ENCODE results near the gene KIF15. TPM values are rescaled to one million over a fixed set of nuclear protein-coding genes. Genes with fewer than 3 reads are reported as not detected.

Gene KIF15
- total RNA-seq, 1 experiment from 2014 or later = 20.9 TPM

GRCh38 chr3:44803298-44803697, 41.7 kb downstream of the KIF15 start:
- RAD21 ChIA-PET (ENCODE audit: low non-redundant PET in 1 of 2, low total read pairs in 2 of 2, uncharacterized antibody in 2 of 2, unreplicated experiment in 2 of 2) = no interaction called here

GRCh38 chr3:44805960-44806359, 44.4 kb downstream of the KIF15 start:
- ChIA-PET RAD21 (ENCODE audit: low non-redundant PET in 1 of 2, low total read pairs in 2 of 2, uncharacterized antibody in 2 of 2, unreplicated experiment in 2 of 2) (no interaction called here), POLR2A (no interaction called here), CTCF (no interaction called here)
- peaks cover 15 to 22% of the 10 kb centered on the region in 2 experiments for H3K36me3 ChIP-seq (ENCODE audit: control insufficient read depth in 1 of 2, insufficient read depth in 2 of 2, low read length in 2 of 2)
- BruUV-seq (replicated peaks) = no TSS peak
- H3K27me3 ChIP-seq (ENCODE audit: insufficient read depth, low read length) = no peaks in the 10 kb centered on the region
- no peaks in the 10 kb centered on the region for H4K20me1 ChIP-seq (ENCODE audit: insufficient read depth)
- DNase-seq (ENCODE audit: low read depth, low spot score) (no peak), ATAC-seq (no peak)
- no peak overlapping the region for H3K4me3 ChIP-seq (replicated peaks in 1 of 2; ENCODE audit: low read depth in 1 of 2, low read length in 2 of 2)
- TF ChIP-seq ELF1 (IDR thresholded peaks at IDR 0.05; ENCODE audit: borderline replicate concordance, low read depth) (no peak), CTCF (IDR thresholded peaks at IDR 0.05 in 2 of 3, conservative IDR thresholded peaks at IDR 0.05 in 1 of 3; ENCODE audit: borderline replicate concordance in 1 of 3, insufficient read depth in 1 of 3, low read depth in 2 of 3, low read length in 2 of 3) (peak in 1 of 3 experiments; percentile 25; a peak in 1 of 6 replicates), JUND (IDR thresholded peaks at IDR 0.05) (no peak), YY1 (IDR thresholded peaks at IDR 0.05; ENCODE audit: extremely low read depth, insufficient replicate concordance, low read depth, low read length) (no peak), ZFX (IDR thresholded peaks at IDR 0.05) (no peak)
- no peak overlapping the region for H3K4me2 ChIP-seq (ENCODE audit: low read length)
- H3K9ac ChIP-seq (ENCODE audit: low read length) = no peak overlapping the region
- H3K9me2 ChIP-seq (ENCODE audit: insufficient read depth) = no peaks in the 10 kb centered on the region
- H3K27ac ChIP-seq (ENCODE audit: low read depth, low read length) = no peak overlapping the region
- H2AFZ ChIP-seq (ENCODE audit: low read depth, low read length, poor library complexity, severe bottlenecking) = no peak overlapping the region
- no peaks in the 10 kb centered on the region for H3K9me3 ChIP-seq (ENCODE audit: control insufficient read depth in 1 of 2, insufficient read depth in 1 of 2, low read depth in 1 of 2, low read length in 2 of 2)
- no peaks in the 10 kb centered on the region for H3K4me1 ChIP-seq (ENCODE audit: control insufficient read depth in 1 of 2, insufficient read depth in 2 of 2, low read length in 2 of 2)
- intact Hi-C loops (cut with micrococcal nuclease) = no loop called here
- no peaks in the 10 kb centered on the region for H3K79me2 ChIP-seq (ENCODE audit: insufficient read depth, low read length)

More at GRCh38 chr3:44803298-44803697, 41.7 kb downstream of the KIF15 start:
- Histone ChIP-seq H4K20me1 (ENCODE audit: insufficient read depth) (no peaks in the 10 kb centered on the region), H3K4me1 (ENCODE audit: control insufficient read depth in 1 of 2, insufficient read depth in 2 of 2, low read length in 2 of 2) (no peaks in the 10 kb centered on the region), H3K9me3 (ENCODE audit: control insufficient read depth in 1 of 2, insufficient read depth in 1 of 2, low read depth in 1 of 2, low read length in 2 of 2) (no peaks in the 10 kb centered on the region), H3K27ac (ENCODE audit: low read depth, low read length) (no peak overlapping the region), H3K36me3 (ENCODE audit: control insufficient read depth in 1 of 2, insufficient read depth in 2 of 2, low read length in 2 of 2) (peaks cover 22 to 25% of the 10 kb centered on the region in 2 experiments), H3K79me2 (ENCODE audit: insufficient read depth, low read length) (no peaks in the 10 kb centered on the region), H3K4me3 (replicated peaks in 1 of 2; ENCODE audit: low read depth in 1 of 2, low read length in 2 of 2) (no peak overlapping the region), H2AFZ (ENCODE audit: low read depth, low read length, poor library complexity, severe bottlenecking) (no peak overlapping the region), H3K27me3 (ENCODE audit: insufficient read depth, low read length) (no peaks in the 10 kb centered on the region), H3K4me2 (ENCODE audit: low read length) (no peak overlapping the region), H3K9ac (ENCODE audit: low read length) (no peak overlapping the region), H3K9me2 (ENCODE audit: insufficient read depth) (no peaks in the 10 kb centered on the region)
- ATAC-seq (no peak), DNase-seq (ENCODE audit: low read depth, low spot score) (no peak)
- ChIA-PET CTCF (no interaction called here), POLR2A (no interaction called here)
- intact Hi-C loops (cut with micrococcal nuclease) = no loop called here
- TF ChIP-seq ELF1 (IDR thresholded peaks at IDR 0.05; ENCODE audit: borderline replicate concordance, low read depth) (no peak), EGR1 (IDR thresholded peaks at IDR 0.05; ENCODE audit: low read depth) (no peak), ZFX (IDR thresholded peaks at IDR 0.05) (no peak), EZH2 (IDR thresholded peaks at IDR 0.05) (no peak), TCF7L2 (IDR thresholded peaks at IDR 0.05; ENCODE audit: borderline replicate concordance, extremely low read depth, insufficient read depth, insufficient read length) (no peak), CBX3 (IDR thresholded peaks at IDR 0.05; ENCODE audit: low read depth) (no peak)
- BruUV-seq (replicated peaks) = no TSS peak
